Small intestine (tissue), 7 donors: ENCODE results near the gene CRAT. TPM values are rescaled to one million over a fixed set of nuclear protein-coding genes. Genes with fewer than 3 reads are reported as not detected.

Source experiments
- DNase-seq, 2 donors: peaks; one replicate each; pipeline versions ENCODE4 v3.0.0 to v3.0.0-alpha.2; 2013
- FAIRE-seq: peaks from 2 replicates; lab custom pipeline; 2012; peaks lifted over from hg19 to GRCh38; lab: Jason Lieb, UNC
- H3K27ac ChIP-seq, 3 donors: one replicate each; pipeline ENCODE4 v1.5.1; 2013; ENCODE audit warnings: low read length in 2 of 3, mild to moderate bottlenecking in 2 of 3, control low read depth in 1 of 3, inconsistent platforms in 1 of 3, low read depth in 1 of 3, moderate library complexity in 1 of 3
- H3K27me3 ChIP-seq, 3 donors: one replicate each; pipeline ENCODE4 v1.6.1; 2013; ENCODE audit warnings: low read length in 3 of 3, inconsistent platforms in 1 of 3; ENCODE audit not compliant: control insufficient read depth in 3 of 3, insufficient read depth in 3 of 3
- H3K36me3 ChIP-seq, 3 donors: one replicate each; pipeline ENCODE4 v1.6.1; 2013; ENCODE audit warnings: low read length in 3 of 3, inconsistent platforms in 1 of 3, low read depth in 1 of 3, mild to moderate bottlenecking in 1 of 3, moderate library complexity in 1 of 3; ENCODE audit not compliant: control insufficient read depth in 3 of 3, insufficient read depth in 2 of 3
- H3K4me1 ChIP-seq, 3 donors: one replicate each; pipeline ENCODE4 v1.6.1; 2013; ENCODE audit warnings: low read length in 2 of 3, inconsistent platforms in 1 of 3, low read depth in 1 of 3, mild to moderate bottlenecking in 1 of 3, moderate library complexity in 1 of 3; ENCODE audit not compliant: control insufficient read depth in 3 of 3, insufficient read depth in 2 of 3
- H3K4me3 ChIP-seq, 3 donors: one replicate each; pipeline ENCODE4 v1.5.1; 2013; ENCODE audit warnings: low read length in 3 of 3, control low read depth in 1 of 3, inconsistent platforms in 1 of 3, low read depth in 1 of 3, mild to moderate bottlenecking in 1 of 3, moderate library complexity in 1 of 3
- H3K9me3 ChIP-seq, 2 donors: one replicate each; pipeline ENCODE4 v1.6.1; 2013; ENCODE audit warnings: low read depth in 1 of 2, low read length in 1 of 2; ENCODE audit not compliant: control insufficient read depth in 2 of 2, insufficient read depth in 1 of 2
- WGBS, 3 donors: extraction: QIAGEN DNeasy Blood & Tissue Kit; methylation state at CpG; one replicate each; pipeline ENCODE4 v1.1.7; 2013; 5-methylcytosine and 5-hydroxymethylcytosine counted together
- polyA plus RNA-seq, 4 donors: library from polyadenylated mRNA; stranded (reverse) in 3 of 4; unstranded in 1 of 4; fragments of 200-250 nt in 3 of 4; fragments of 120-200 nt in 1 of 4; gene quantifications; one replicate each; pipeline versions ENCODE4 v1.2.1 to v1.2.3, GENCODE V29; 2013
- donor health status: healthy with polysubstance abuse.
- donor health status: control.
- donor health status: control.
- donor health status: Bipolar disorder and iron deficiency.
- donor health status: healthy.

The CRAT gene
- polyA plus RNA-seq, 4 donors = 55.0 to 122 (median 97.7) TPM

- peak overlapping the region; percentile 51 to 74 (median 61) for H3K27ac ChIP-seq
- no peaks in the 10 kb centered on the region for H3K27me3 ChIP-seq
- H3K9me3 ChIP-seq = peaks cover 0 to 3% of the 10 kb centered on the region in 2 donors
- no peak for FAIRE-seq
- WGBS, 3 donors = 7 to 25% (median 19%) methylated on average over 12 of the region's 12 CpGs
- H3K4me3 ChIP-seq = peak overlapping the region; percentile 47 to 88 (median 58)
- no peak for DNase-seq
- peaks cover 0 to 38% (median 2%) of the 10 kb centered on the region in 3 donors for H3K36me3 ChIP-seq
- peaks cover 5 to 62% (median 25%) of the 10 kb centered on the region in 3 donors for H3K4me1 ChIP-seq
These were observed 30.3 kb downstream of the CRAT start for GRCh38 chr9:129080298-129080600.

GRCh38 chr9:129079829-129080228 lies 30.8 kb downstream of the CRAT start:
- Histone ChIP-seq H3K4me3 (peak overlapping the region in 2 of 3 donors; percentile 47 to 88), H3K4me1 (peaks cover 5 to 63% (median 25%) of the 10 kb centered on the region in 3 donors), H3K36me3 (peaks cover 0 to 34% (median 0%) of the 10 kb centered on the region in 3 donors), H3K27ac (peak overlapping the region; percentile 51 to 74 (median 61)), H3K9me3 (peaks cover 0 to 5% of the 10 kb centered on the region in 2 donors), H3K27me3 (no peaks in the 10 kb centered on the region)
- DNase-seq (no peak), FAIRE-seq (no peak)
- WGBS, 3 donors = 85 to 87% (median 86%) methylated on average over 11 to 13 of the region's 13 CpGs

GRCh38 chr9:129078691-129079503 lies 31.7 kb downstream of the CRAT start:
- peaks cover 0 to 25% (median 0%) of the 10 kb centered on the region in 3 donors for H3K36me3 ChIP-seq
- WGBS, 3 donors = 59 to 75% (median 61%) methylated on average over 16 to 18 of the region's 18 CpGs
- DNase-seq (peak; percentile 64 to 93), FAIRE-seq (no peak)
- H3K9me3 ChIP-seq = peaks cover 0 to 5% of the 10 kb centered on the region in 2 donors
- peak overlapping the region; percentile 49 to 92 (median 88) for H3K27ac ChIP-seq
- peaks cover 5 to 61% (median 25%) of the 10 kb centered on the region in 3 donors for H3K4me1 ChIP-seq
- H3K4me3 ChIP-seq = peak overlapping the region in 1 of 3 donors; percentile 1
- H3K27me3 ChIP-seq = no peaks in the 10 kb centered on the region

GRCh38 chr9:129077236-129077635 lies 33.4 kb downstream of the CRAT start:
- no peak overlapping the region for H3K4me3 ChIP-seq
- DNase-seq (peak in 1 of 2 donors; percentile 68), FAIRE-seq (no peak)
- H3K4me1 ChIP-seq = peaks cover 5 to 45% (median 17%) of the 10 kb centered on the region in 3 donors
- peaks cover 0 to 8% (median 0%) of the 10 kb centered on the region in 3 donors for H3K36me3 ChIP-seq
- WGBS, 3 donors = 18 to 65% (median 33%) methylated on average over 10 of the region's 10 CpGs
- H3K27me3 ChIP-seq = no peaks in the 10 kb centered on the region
- peak overlapping the region; percentile 74 to 92 (median 90) for H3K27ac ChIP-seq
- peaks cover 0 to 5% of the 10 kb centered on the region in 2 donors for H3K9me3 ChIP-seq

GRCh38 chr9:129076640-129077037 lies 34.0 kb downstream of the CRAT start:
- H3K27ac ChIP-seq = peak overlapping the region; percentile 74 to 92 (median 90)
- no peak overlapping the region for H3K4me3 ChIP-seq
- FAIRE-seq = no peak
- DNase-seq = no peak
- H3K36me3 ChIP-seq = peaks cover 0 to 12% (median 0%) of the 10 kb centered on the region in 3 donors
- no peaks in the 10 kb centered on the region for H3K27me3 ChIP-seq
- peaks cover 2 to 39% (median 12%) of the 10 kb centered on the region in 3 donors for H3K4me1 ChIP-seq
- WGBS, 3 donors = 84 to 90% (median 87%) methylated on average over 11 of the region's 11 CpGs
- H3K9me3 ChIP-seq = peaks cover 0 to 5% of the 10 kb centered on the region in 2 donors

GRCh38 chr9:129075996-129076639 lies 34.5 kb downstream of the CRAT start:
- H3K4me1 ChIP-seq = peaks cover 2 to 38% (median 12%) of the 10 kb centered on the region in 3 donors
- DNase-seq (peak; percentile 82 to 98), FAIRE-seq (no peak)
- H3K4me3 ChIP-seq = no peak overlapping the region
- H3K27me3 ChIP-seq = no peaks in the 10 kb centered on the region
- peak overlapping the region; percentile 74 to 92 (median 90) for H3K27ac ChIP-seq
- H3K36me3 ChIP-seq = peaks cover 0 to 18% (median 0%) of the 10 kb centered on the region in 3 donors
- H3K9me3 ChIP-seq = peaks cover 0 to 5% of the 10 kb centered on the region in 2 donors
- WGBS, 3 donors = 28 to 69% (median 40%) methylated on average over 16 of the region's 16 CpGs

- Histone ChIP-seq H3K36me3 (peaks cover 0 to 38% (median 0%) of the 10 kb centered on the region in 3 donors), H3K27me3 (no peaks in the 10 kb centered on the region), H3K4me1 (peaks cover 9 to 54% (median 20%) of the 10 kb centered on the region in 3 donors), H3K4me3 (no peak overlapping the region), H3K9me3 (peaks cover 0 to 5% of the 10 kb centered on the region in 2 donors), H3K27ac (peak overlapping the region in 1 of 3 donors; percentile 48)
- no peak for DNase-seq
- FAIRE-seq = no peak
- 86 to 90% (median 88%) methylated on average over 3 of the region's 3 CpGs for WGBS, 3 donors
These were observed 36.5 kb downstream of the CRAT start for GRCh38 chr9:129074106-129074505.

- 73 to 85% (median 80%) methylated on average over 8 of the region's 8 CpGs for WGBS, 3 donors
- H3K27ac ChIP-seq = no peak overlapping the region
- peak in 1 of 2 donors; percentile 36 for DNase-seq
- no peak overlapping the region for H3K4me3 ChIP-seq
- no peaks in the 10 kb centered on the region for H3K27me3 ChIP-seq
- FAIRE-seq = no peak
- H3K9me3 ChIP-seq = peaks cover 0 to 5% of the 10 kb centered on the region in 2 donors
- H3K36me3 ChIP-seq = peaks cover 0 to 43% (median 0%) of the 10 kb centered on the region in 3 donors
- peaks cover 11 to 54% (median 24%) of the 10 kb centered on the region in 3 donors for H3K4me1 ChIP-seq
These were observed 37.2 kb downstream of the CRAT start for GRCh38 chr9:129073404-129073803.
